HepG2 (cell line): ENCODE data around the gene THSD4. TPM values are rescaled to one million over a fixed set of nuclear protein-coding genes. Genes with fewer than 3 reads are reported as not detected.
A peak's percentile ranks its signal among the peaks of the same experiment; 100 is the strongest.

ENCODE experiments used
- ATAC-seq: fragments of 200-7000 bp; cut with Tn5 transposase; 3 replicates; pipeline ENCODE4 v1.9.1; 2020; ENCODE audit warnings: mild to moderate bottlenecking, moderate library complexity
- BruUV-seq: library from RNA; stranded (reverse); fragments of 400-500 nt; replicated peaks from 2 replicates; lab custom pipeline; 2021; lab: Mats Ljungman, UMichigan
- CTCF ChIA-PET: fragments of 300-600 bp; formaldehyde crosslinking; extraction: SDS; loops from one replicate; lab custom pipeline; 2021; ENCODE audit warnings: low total read pairs, inconsistent platforms, low intra/inter-chr PET ratio; lab: Yijun Ruan, JAX
- POLR2A ChIA-PET: fragments of 350-600 bp; sonication (Branson Sonifier 250); formaldehyde crosslinking; loops from one replicate; lab custom pipeline; 2020; ENCODE audit warnings: antibody characterized with exemption, inconsistent platforms; lab: Yijun Ruan, JAX
- DNase-seq: peaks from one replicate; pipeline ENCODE4 v3.0.0-alpha.2; 2015; ENCODE audit warnings: low spot score
- FAIRE-seq: peaks from 3 replicates; lab custom pipeline; 2011; peaks lifted over from hg19 to GRCh38; lab: Jason Lieb, UNC
- H2AFZ ChIP-seq: one replicate; pipeline ENCODE4 v1.6.1; 2011; ENCODE audit warnings: low read length, inconsistent platforms
- H3K27ac ChIP-seq: fragments of 300-600 bp; 3 replicates; pipeline ENCODE4 v1.8.0; 2011; ENCODE audit warnings: mixed run types, mild to moderate bottlenecking, mixed read lengths, low read length, inconsistent platforms; ENCODE audit not compliant: insufficient read depth; ENCODE audit errors: extremely low read length
- H3K27me3 ChIP-seq, 2 experiments: fragments of 200-600 bp in 1 of 2; 2 replicates in 1 of 2; 3 replicates in 1 of 2; pipeline versions ENCODE4 v1.6.0 to v1.8.0; 2011; ENCODE audit warnings: low read length in 2 of 2, mild to moderate bottlenecking in 2 of 2, moderate library complexity in 2 of 2, inconsistent platforms in 1 of 2; ENCODE audit not compliant: insufficient read depth in 2 of 2, control insufficient read depth in 1 of 2
- H3K36me3 ChIP-seq, 2 experiments: fragments of 200-600 bp in 1 of 2; replicated peaks in 1 of 2; 2 replicates in 1 of 2; 3 replicates in 1 of 2; pipeline versions ENCODE4 v1.5.1 to v1.8.0; 2011; ENCODE audit warnings: low read length in 2 of 2, inconsistent platforms in 1 of 2; ENCODE audit not compliant: insufficient read depth in 2 of 2, control insufficient read depth in 1 of 2
- H3K4me1 ChIP-seq: 2 replicates; pipeline ENCODE4 v1.5.1; 2012; ENCODE audit warnings: low read length, inconsistent platforms; ENCODE audit not compliant: insufficient read depth
- H3K4me2 ChIP-seq: 2 replicates; pipeline ENCODE4 v1.6.0; 2011; ENCODE audit warnings: low read depth, low read length, inconsistent platforms
- H3K4me3 ChIP-seq, 3 experiments: fragments of 200-600 bp in 1 of 3; sonication (generic), shearing (Covaris generic) in 1 of 3; replicated peaks in 1 of 3; 2 replicates each; pipeline ENCODE4 v1.5.1; 2011 to 2016; ENCODE audit warnings: low read length in 3 of 3, inconsistent platforms in 2 of 3, low read depth in 2 of 3, mild to moderate bottlenecking in 2 of 3, control low read depth in 1 of 3, mixed read lengths in 1 of 3; ENCODE audit not compliant: insufficient read depth in 1 of 3
- H3K79me2 ChIP-seq: one replicate; pipeline ENCODE4 v1.6.1; 2011; ENCODE audit warnings: low read length, inconsistent platforms; ENCODE audit not compliant: insufficient read depth
- H3K9ac ChIP-seq: 2 replicates; pipeline ENCODE4 v1.6.0; 2011; ENCODE audit warnings: mild to moderate bottlenecking, low read depth, low read length, inconsistent platforms; ENCODE audit not compliant: insufficient read depth
- H3K9me3 ChIP-seq: 2 replicates; pipeline ENCODE4 v1.5.1; 2012; ENCODE audit warnings: mild to moderate bottlenecking, low read length
- H4K20me1 ChIP-seq: 2 replicates; pipeline ENCODE4 v1.6.0; 2011; ENCODE audit warnings: inconsistent platforms, mild to moderate bottlenecking, low read length, moderate library complexity; ENCODE audit not compliant: insufficient read depth
- CHD2 ChIP-seq: IDR thresholded peaks from 2 replicates; pipeline ENCODE4 v1.6.1; 2011; ENCODE audit warnings: low read depth, low read length, improper control_type of control experiment
- DNMT1 ChIP-seq: sonication (generic); formaldehyde crosslinking; IDR thresholded peaks from 2 replicates; pipeline ENCODE4 v1.5.1; 2020; ENCODE audit warnings: mild to moderate bottlenecking, missing genetic modification reagents
- FOXK1 ChIP-seq: sonication (generic); formaldehyde crosslinking; IDR thresholded peaks from 2 replicates; pipeline ENCODE4 v1.4.0; 2020; ENCODE audit warnings: low read depth, missing genetic modification reagents, borderline replicate concordance
- HOXA5 ChIP-seq: sonication (generic); formaldehyde crosslinking; IDR thresholded peaks from 2 replicates; pipeline ENCODE4 v1.4.0; 2020; ENCODE audit warnings: missing genetic modification reagents
- KDM5A ChIP-seq: fragments of 200-600 bp; sonication (generic); IDR thresholded peaks from 2 replicates; pipeline ENCODE4 v1.7.0; 2018; ENCODE audit warnings: antibody characterized with exemption, mild to moderate bottlenecking, low read length, borderline replicate concordance
- MED8 ChIP-seq: sonication (generic); formaldehyde crosslinking; IDR thresholded peaks from 2 replicates; pipeline ENCODE4 v1.8.1; 2023; ENCODE audit warnings: mild to moderate bottlenecking, missing genetic modification reagents; ENCODE audit not compliant: insufficient replicate concordance
- MYC ChIP-seq: sonication (generic); formaldehyde crosslinking; IDR thresholded peaks from 2 replicates; pipeline ENCODE4 v1.9.0; 2021; ENCODE audit warnings: missing genetic modification reagents, borderline replicate concordance
- SRY ChIP-seq: sonication (generic); formaldehyde crosslinking; IDR thresholded peaks from 2 replicates; pipeline ENCODE4 v1.8.0; 2022; ENCODE audit warnings: mild to moderate bottlenecking, missing genetic modification reagents
- STAG1 ChIP-seq: sonication (generic); formaldehyde crosslinking; IDR thresholded peaks from 2 replicates; pipeline ENCODE4 v1.4.0; 2020; ENCODE audit warnings: missing genetic modification reagents
- ZBTB21 ChIP-seq: sonication (generic); formaldehyde crosslinking; IDR thresholded peaks from 2 replicates; pipeline ENCODE4 v1.4.0; 2020; ENCODE audit warnings: missing genetic modification reagents
- ZNF333 ChIP-seq: sonication (generic); formaldehyde crosslinking; IDR thresholded peaks from 2 replicates; pipeline ENCODE4 v1.4.0; 2020; ENCODE audit warnings: mild to moderate bottlenecking, missing genetic modification reagents, borderline replicate concordance
- in situ Hi-C: cut with HindIII; loops from 2 replicates; pipeline ENCODE4 v1.10.0; 2017; ENCODE audit warnings: low pct_unique_long_range_greater_than_20kb; ENCODE audit not compliant: extremely low pct_ligation_motif_present
- intact Hi-C: fragments of 100-400 bp; cut with micrococcal nuclease; formaldehyde crosslinking; loops from one replicate; pipeline ENCODE4 v1.10.0; 2022; ENCODE audit not compliant: unreplicated experiment
- polyA plus RNA-seq, 8 experiments: library from polyadenylated mRNA; depleted of rRNA in 3 of 8; stranded (reverse) in 7 of 8; unstranded in 1 of 8; fragments of >200 nt; fragmentation: Illumina TruSeq in 4 of 8; extraction: Trizol in 4 of 8; gene quantifications; 2 replicates each; pipeline versions ENCODE4 v1.2.1 to v1.2.3, GENCODE V29; 2011 to 2016; ENCODE audit warnings: low read depth in 4 of 8, missing spikeins in 1 of 8, mixed read lengths in 1 of 8; ENCODE audit not compliant: insufficient read depth in 1 of 8
- total RNA-seq, 5 experiments: library from RNA; depleted of rRNA; stranded (reverse); fragments of >200 nt; fragmentation: Illumina TruSeq; extraction: Trizol; gene quantifications; 2 replicates each; pipeline ENCODE4 v1.2.3, GENCODE V29; 2016; ENCODE audit warnings: low read depth in 1 of 5
- TF ChIP-seq, protein P1 (sequence below): sonication (generic); formaldehyde crosslinking; IDR thresholded peaks from 2 replicates; pipeline ENCODE4 v1.8.1; 2023; ENCODE audit warnings: missing genetic modification reagents, mild to moderate bottlenecking, borderline replicate concordance
- TF ChIP-seq, protein P2 (sequence below): sonication (generic); IDR thresholded peaks from 2 replicates; pipeline ENCODE4 v1.6.1; 2016; ENCODE audit warnings: low read depth, borderline replicate concordance
- TF ChIP-seq, protein P3 (sequence below), 2 experiments: fragments of 450-650 bp in 1 of 2; sonication (generic) in 1 of 2; formaldehyde crosslinking in 1 of 2; IDR thresholded peaks; 2 replicates each; pipeline versions ENCODE4 v1.6.1 to v1.8.0; 2016 to 2022; ENCODE audit warnings: antibody characterized with exemption in 1 of 2, mild to moderate bottlenecking in 1 of 2, missing genetic modification reagents in 1 of 2

The THSD4 gene
- total and polyA plus RNA-seq, 2 of the 13 experiments (the other 11 are each of a cell fraction or from before 2014, with no cell fraction given): 0.07 to 0.21 TPM

DNA sequence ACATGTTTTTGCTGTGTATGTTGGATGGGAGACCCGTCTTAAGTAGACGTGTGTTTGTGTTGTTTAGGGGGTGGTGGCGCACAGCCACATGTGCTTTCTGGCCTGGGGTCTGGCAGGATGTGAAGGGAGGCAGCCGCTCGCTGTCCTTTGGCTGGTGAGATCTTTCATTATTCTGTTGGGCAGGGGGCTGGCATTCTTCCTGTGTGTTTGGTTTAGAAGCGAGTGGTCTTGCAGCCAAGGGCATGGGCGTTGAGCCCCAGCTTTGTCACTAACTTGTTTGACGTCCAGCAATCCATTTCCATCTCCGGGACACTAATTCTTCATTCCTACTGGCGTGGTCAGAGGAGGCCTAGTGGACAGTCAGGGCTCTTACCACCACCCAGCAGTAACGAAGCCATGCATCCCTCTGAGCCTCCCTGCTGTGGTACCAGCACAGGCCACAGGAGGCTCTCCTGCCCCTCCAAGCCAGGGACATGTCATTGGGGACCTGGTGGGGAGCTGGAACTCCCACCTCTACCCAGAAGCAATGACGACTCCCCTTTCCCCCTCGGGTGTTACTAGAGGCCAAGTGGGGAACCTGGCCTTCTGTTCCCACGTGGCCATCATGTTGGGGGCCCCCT is 10.7 kb downstream of the THSD4 start (continued):
- TF ChIP-seq KDM5A (no peak), STAG1 (CRISPR knock-in tag) (peak; percentile 40)

- Histone ChIP-seq H3K27me3 (peaks cover under 1 to 7% of the 10 kb centered on the region in 2 experiments; a peak in 3 of 5 replicates), H3K4me2 (no peak overlapping the region), H3K4me1 (no peaks in the 10 kb centered on the region), H3K27ac (no peak overlapping the region), H2AFZ (no peak overlapping the region), H4K20me1 (no peaks in the 10 kb centered on the region), H3K36me3 (no peaks in the 10 kb centered on the region), H3K79me2 (no peaks in the 10 kb centered on the region), H3K9ac (no peak overlapping the region), H3K9me3 (no peaks in the 10 kb centered on the region), H3K4me3 (no peak overlapping the region)
- ATAC-seq (no peak), DNase-seq (no peak), FAIRE-seq (no peak)
- ChIA-PET POLR2A (no interaction called here), CTCF (no interaction called here)
- intact Hi-C loops (no loop called here), in situ Hi-C loops (no loop called here)
- BruUV-seq: no TSS peak
- no peak for TF ChIP-seq ZNF333 (CRISPR knock-in tag)
- no peak for TF ChIP-seq SRY (CRISPR knock-in tag)
- TF ChIP-seq DNMT1 (CRISPR knock-in tag): no peak
- TF ChIP-seq CHD2: no peak
- no peak for TF ChIP-seq MED8 (CRISPR knock-in tag)
- TF ChIP-seq, protein P1, sequence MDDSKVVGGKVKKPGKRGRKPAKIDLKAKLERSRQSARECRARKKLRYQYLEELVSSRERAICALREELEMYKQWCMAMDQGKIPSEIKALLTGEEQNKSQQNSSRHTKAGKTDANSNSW (CRISPR knock-in tag): no peak
- TF ChIP-seq, protein P2, sequence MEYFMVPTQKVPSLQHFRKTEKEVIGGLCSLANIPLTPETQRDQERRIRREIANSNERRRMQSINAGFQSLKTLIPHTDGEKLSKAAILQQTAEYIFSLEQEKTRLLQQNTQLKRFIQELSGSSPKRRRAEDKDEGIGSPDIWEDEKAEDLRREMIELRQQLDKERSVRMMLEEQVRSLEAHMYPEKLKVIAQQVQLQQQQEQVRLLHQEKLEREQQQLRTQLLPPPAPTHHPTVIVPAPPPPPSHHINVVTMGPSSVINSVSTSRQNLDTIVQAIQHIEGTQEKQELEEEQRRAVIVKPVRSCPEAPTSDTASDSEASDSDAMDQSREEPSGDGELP: no peak
- TF ChIP-seq, protein P3, sequence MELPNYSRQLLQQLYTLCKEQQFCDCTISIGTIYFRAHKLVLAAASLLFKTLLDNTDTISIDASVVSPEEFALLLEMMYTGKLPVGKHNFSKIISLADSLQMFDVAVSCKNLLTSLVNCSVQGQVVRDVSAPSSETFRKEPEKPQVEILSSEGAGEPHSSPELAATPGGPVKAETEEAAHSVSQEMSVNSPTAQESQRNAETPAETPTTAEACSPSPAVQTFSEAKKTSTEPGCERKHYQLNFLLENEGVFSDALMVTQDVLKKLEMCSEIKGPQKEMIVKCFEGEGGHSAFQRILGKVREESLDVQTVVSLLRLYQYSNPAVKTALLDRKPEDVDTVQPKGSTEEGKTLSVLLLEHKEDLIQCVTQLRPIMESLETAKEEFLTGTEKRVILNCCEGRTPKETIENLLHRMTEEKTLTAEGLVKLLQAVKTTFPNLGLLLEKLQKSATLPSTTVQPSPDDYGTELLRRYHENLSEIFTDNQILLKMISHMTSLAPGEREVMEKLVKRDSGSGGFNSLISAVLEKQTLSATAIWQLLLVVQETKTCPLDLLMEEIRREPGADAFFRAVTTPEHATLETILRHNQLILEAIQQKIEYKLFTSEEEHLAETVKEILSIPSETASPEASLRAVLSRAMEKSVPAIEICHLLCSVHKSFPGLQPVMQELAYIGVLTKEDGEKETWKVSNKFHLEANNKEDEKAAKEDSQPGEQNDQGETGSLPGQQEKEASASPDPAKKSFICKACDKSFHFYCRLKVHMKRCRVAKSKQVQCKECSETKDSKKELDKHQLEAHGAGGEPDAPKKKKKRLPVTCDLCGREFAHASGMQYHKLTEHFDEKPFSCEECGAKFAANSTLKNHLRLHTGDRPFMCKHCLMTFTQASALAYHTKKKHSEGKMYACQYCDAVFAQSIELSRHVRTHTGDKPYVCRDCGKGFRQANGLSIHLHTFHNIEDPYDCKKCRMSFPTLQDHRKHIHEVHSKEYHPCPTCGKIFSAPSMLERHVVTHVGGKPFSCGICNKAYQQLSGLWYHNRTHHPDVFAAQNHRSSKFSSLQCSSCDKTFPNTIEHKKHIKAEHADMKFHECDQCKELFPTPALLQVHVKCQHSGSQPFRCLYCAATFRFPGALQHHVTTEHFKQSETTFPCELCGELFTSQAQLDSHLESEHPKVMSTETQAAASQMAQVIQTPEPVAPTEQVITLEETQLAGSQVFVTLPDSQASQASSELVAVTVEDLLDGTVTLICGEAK (IDR thresholded peaks at IDR 0.05): no peak
- TF ChIP-seq, protein P3 (CRISPR knock-in tag; IDR thresholded peaks at IDR 0.05): no peak
- no peak for TF ChIP-seq ZBTB21 (CRISPR knock-in tag)
- no peak for TF ChIP-seq MYC (CRISPR knock-in tag)
- no peak for TF ChIP-seq FOXK1
- TF ChIP-seq HOXA5 (CRISPR knock-in tag): no peak
Measured at GRCh38 chr15:71127083-71127482, 11.8 kb downstream of the THSD4 start.
